GM21423 (cell line): Measurements from ENCODE around the gene PET100.

Source experiments
- ATAC-seq: cut with Tn5 transposase; IDR thresholded peaks from one replicate; pipeline ENCODE4 v1.9.1; 2021; ENCODE audit warnings: mild to moderate bottlenecking, moderate library complexity; ENCODE audit not compliant: unreplicated experiment

PET100 gene

DNA sequence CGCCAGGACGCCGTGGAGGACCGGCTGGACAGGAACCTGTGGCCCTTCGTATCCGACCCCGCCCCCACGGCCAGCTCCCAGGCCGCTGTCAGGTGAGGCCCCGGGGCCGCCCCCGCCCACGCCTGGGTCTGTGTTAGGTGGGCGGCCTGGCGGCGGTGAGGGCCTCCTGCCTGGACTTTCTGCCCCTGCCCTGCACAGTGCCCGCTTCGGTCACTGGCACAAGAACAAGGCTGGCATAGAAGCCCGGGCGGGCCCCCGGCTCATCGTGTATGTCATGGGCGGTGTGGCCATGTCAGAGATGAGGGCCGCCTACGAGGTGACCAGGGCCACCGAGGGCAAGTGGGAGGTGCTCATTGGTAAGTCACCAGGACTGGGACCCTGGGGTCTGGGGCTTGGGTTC, 17.6 kb downstream of the PET100 start:
- no peak for ATAC-seq

DNA sequence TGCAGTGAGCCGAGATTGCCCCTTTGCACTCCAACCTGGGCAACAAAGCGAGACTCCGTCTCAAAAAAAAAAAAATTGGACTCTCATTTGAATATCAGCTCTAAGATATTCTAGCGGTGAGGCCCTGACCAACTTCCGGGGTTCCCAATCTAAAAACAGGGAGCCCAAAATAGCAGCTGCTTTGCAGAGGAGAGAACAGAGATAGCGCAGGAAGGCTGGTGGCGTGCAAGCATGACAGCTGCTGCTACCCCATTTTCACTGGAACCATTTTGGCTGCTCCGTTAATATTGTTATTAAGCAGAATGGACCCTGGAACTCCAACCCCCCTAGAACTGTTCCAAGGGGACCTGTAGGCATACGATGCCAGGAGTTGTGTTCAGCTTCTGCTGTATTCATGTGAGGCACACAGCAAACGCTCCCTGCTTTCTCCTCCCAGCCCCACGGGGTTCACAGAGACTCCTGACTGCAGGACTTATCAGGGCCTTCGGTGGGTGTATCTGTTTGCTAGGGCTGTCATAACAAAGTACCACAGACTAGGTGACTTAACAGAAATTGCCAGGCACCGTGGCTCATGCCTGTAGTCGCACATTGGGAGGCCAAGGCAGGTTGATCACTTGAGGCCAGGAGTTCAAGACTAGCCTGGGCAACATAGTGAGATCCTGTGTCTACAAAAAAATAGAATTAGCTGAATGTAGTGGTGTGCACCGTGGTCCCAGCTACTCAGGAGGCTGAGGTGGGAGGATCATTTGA, 18.8 kb downstream of the PET100 start:
- ATAC-seq: no peak

DNA sequence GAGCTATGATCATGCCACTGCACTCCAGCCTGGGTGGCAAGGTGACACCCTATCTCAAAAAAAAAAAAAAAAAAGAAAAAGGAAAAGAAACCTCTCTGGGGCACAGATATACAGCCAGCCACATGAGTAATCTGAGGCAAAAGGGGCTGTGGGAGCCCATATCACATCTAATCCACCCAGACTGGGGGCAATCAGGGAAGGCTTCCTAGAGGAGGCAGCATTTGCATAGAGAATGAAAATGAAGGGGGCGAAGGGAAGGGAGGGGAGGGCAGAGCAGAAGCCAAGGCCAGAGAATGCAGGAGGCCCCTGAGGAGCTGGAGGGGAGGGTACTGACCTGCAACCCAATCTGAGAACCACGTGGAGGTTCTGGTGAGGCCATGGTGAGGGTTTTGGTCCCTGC, 20.6 kb downstream of the PET100 start:
- no peak for ATAC-seq

DNA sequence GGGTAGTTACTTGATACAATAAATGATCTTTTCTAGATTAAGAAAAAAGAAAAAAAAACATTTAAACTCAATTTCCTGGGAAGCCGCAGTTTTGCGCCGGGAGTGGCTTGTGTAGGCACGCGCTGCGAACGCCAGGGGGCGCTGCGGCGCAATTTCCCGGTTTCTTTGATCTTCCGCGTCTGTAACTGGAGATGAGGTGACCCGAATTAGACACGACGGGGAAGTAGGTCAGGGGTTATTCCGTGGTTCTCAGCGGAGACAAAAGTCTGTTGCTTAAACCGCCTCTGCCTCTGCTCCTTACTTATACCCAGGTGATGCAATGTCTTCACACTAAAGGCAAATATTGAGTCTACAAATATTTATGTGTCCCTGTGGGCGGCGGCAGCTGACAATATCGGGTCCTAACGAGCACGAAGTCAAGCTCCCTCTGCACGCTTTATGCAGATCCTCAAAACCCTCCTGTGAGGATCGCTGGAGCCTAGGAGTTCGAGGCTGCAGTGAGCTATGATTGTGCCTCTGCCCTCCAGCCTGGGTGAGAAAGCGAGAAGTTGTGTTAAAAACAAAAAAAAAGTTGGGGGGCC, 22.6 kb downstream of the PET100 start:
- no peak for ATAC-seq

DNA sequence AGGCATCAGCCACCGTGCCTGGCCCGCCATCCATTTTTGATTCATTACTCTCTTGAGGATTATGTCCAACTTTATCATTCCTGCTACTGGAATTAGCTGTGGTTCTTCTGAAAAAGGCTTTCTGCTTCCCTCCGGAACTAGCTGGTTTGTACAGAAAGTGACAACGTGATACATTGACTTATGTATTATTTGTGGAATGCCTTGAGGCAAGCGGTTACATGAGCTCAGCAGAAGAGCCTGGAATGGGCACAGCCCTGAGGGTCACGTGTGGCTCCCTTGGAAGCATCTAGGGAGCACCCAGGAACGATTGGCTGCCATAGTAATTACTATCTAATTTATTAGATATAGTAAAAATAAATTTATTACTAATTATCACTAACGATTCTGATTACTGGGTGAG, 24.8 kb downstream of the PET100 start:
- no peak for ATAC-seq

DNA sequence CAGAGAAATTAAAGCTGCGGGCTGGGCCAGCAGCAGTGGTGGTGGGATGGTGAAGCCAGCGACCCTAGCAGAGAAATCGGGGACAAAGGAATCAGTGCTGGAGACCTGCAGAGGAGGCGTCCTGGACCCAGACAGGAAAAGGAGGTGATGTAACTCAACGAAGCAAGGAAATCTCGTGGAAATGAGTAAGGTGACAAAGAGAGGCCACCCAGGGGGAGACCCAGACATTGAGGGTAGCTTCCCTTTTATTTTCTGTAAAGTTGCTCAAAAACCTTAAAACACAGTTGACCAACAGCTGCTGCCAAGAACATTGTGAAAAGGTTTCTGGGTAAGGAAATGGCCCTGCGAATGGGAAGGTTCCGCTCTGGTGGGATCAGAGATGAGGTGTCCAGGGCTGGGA, 26.0 kb downstream of the PET100 start:
- no peak for ATAC-seq

DNA sequence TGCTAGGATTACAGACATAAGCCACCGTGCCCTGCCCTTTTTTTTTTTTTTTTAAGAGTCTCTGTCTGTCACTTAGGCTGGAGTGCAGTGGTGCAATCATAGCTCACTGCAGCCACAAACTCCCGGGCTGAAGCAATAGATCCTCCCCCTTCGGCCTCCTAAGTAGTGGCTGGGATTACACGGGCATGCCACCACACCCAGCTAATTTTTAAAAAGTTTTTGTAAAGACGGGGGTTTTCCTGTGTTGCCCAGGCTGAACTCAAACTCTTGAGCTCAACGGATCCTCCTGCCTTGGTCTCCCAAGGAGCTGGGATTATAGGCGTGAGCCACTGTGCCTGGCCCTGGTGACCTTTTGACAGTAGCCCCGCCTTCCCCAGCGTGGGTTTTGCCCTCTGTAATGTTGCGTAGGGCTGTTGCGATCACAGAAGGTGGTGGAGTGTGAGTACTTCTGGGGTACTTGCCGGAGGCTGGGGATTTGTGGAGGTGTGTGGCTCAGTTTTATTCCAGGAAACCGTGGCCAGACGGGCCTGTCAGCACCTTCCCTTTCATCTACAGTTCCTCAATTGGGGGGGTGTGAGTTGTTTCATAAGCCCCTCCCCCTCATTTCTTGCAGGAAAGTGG, 27.6 kb downstream of the PET100 start:
- no peak for ATAC-seq

DNA sequence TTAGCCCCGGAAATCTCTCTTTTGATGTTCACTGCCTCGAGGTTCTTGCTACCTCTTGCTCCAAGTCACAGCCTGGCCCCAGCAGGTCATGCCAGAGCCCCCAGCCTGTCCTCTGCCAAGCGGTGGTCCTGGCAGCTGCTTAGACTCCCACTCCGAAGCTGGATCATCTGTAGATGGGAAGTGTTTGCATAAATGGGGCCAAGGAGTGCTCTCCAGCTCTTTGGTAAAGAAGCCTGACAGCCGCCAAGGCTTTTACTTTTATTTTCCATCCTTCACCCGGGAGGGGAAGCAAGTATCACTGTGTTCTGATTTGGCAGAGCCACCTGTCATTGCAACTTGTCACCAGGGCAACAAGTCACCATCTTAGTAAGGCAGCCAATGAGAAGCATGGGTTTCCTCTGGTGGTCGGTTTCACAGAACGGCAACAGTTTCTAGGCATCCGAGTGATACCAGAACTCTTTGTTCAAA, 28.7 kb downstream of the PET100 start:
- ATAC-seq: peak; percentile 68

DNA sequence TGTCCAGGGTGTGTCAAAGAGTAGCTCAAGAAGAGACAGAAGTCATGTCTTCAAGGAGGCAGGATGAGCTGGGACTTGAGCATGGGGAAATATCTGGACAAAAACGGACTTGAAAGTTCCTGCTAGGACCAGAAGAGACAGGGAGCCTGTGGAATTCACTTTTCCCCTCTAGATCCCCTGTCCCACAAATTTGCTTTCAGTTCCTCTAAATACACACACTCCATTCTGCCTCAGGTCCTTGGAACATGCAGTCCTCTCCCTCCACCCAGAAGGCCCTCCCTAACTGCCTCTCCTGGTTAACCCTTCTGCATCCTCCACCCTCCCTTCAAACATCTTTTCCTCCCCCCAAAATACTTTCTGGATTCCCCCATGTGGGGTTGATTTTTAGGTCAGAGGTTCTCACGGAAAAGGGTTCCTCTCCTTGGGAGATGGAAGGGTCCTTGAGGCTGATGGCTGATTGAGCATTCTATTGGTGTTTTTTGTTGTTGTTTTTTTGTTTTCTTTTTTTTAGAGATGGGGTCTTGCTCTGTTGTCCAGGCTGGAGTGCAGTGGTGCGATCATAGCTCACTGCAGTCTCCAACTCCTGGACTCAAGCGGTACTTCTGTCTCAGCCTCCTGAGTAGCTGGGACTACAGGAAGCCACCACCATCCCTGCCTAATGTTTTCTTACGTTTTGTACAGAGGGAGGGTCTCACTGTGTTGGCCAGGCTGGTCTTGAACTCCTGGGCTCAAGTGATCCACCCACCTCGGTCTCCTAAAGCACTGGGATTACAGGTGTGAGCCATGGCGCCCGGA, 32.3 kb downstream of the PET100 start:
- ATAC-seq: no peak

DNA sequence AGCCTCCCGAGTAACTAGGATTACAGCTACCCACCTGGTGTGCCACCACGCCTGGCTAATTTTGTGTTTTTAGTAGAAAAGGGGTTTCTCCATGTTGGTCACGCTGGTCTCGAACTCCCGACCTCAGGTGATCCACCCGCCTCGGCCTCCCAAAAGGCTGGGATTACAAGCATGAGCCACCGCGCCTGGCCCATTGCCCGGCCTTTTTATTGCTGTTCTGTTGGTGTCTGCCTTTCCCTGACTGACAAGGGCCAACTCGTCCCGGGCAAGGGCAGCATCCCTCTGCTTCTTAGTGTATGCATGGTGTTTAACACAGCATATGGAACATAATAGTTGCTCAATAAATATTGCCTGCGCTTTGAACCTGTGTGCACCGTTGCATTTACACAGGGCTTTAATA, 33.1 kb downstream of the PET100 start:
- no peak for ATAC-seq

DNA sequence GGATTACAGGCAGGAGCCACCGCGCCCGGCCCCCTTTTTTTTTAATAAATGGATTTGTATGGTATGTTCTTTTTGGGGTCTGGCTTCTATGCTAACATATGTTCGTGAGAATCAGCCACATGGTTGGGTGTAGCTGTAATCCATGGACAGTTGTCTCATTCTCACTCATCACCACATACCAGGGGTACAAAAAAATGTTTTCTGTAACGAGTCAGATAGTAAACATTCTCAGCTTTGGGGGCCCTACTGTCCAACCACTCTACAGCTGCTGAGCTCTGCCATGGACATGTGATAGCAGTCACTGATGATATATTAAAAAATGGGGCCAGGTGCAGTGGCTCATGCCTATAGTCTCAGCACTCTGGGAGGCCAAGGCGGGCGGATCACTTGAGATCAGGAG, 34.1 kb downstream of the PET100 start:
- no peak for ATAC-seq

DNA sequence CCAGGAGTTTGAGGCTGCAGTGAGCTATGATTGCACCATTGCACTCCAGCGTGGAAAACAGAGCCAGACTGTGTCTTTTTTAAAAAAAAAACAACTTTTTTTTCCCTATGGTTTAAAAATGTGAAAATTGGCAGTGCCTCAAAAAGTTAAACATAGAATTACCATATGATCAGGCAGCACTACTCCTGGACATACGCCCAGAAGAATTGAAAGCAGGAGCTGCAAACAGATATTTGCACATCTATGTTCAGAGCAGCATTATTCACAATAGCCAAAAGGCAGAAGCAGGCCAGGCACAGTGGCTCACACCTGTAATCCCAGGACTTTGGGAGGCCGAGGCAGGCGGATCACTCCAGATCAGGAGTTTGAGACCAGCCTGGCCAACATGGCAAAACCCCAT, 35.5 kb downstream of the PET100 start:
- no peak for ATAC-seq

DNA sequence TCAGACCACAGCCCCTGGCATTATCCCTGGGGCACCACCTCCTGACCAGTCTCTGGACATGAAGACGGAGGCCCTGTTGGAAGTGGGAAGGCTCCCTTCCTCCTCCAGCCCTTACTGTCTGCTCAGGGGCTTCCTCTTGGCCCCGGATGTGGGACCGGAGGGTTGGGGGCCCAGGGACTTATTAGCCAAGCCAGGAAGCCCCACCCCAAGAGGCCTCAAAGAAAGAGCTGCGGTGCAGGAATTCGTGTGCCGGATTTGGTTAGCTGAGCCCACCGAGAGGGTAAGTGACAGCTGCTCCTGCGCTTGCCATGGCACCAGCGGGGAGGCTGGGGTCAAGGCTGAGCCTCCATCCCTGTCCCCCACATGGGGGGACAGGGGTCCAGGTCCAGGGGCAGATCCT, 39.2 kb downstream of the PET100 start, which contains the start of gene RETN:
TSS of gene RETN (plus strand) at position 208 of the 400 bp plus-strand sequence. CDS start 278 bp downstream, outside the sequence.
- ATAC-seq: no peak

DNA sequence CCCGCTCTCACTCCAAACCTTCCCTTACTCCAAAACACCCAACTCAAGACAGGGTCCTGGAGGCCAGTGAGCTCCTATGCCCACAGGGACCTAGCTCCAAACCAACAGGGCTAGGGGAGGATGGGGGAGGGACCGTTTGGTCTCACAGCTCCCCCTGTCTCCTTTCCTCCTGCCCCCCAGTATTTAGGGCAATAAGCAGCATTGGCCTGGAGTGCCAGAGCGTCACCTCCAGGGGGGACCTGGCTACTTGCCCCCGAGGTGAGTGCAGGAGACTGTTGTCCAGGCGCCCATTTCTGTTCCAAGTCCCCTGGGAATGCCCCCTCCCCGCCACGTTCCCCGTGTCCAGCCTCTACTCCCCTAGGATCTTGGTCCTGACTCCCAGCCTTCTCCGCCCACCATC, 40.0 kb downstream of the PET100 start:
- ATAC-seq: no peak

DNA sequence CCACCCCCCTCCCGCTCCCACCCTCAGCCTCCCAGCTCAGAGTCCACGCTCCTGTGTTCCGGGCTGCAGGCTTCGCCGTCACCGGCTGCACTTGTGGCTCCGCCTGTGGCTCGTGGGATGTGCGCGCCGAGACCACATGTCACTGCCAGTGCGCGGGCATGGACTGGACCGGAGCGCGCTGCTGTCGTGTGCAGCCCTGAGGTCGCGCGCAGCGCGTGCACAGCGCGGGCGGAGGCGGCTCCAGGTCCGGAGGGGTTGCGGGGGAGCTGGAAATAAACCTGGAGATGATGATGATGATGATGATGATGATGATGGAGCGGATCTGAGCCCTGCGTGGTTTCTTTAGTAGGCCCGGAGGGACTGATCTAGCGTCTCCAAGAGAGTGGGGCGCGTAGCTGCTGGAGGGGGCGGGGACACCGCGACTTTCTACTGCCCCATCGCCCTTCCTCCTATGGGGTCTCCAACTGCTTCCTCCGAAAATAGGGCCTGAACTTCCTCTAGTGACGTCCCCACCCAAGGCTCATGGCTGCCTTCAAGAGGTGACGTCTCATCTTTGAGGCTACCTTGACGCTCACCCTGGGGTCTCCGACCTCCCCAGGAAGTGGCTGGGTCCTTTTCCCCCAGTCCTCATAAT, 40.7 kb downstream of the PET100 start:
- ATAC-seq: no peak

DNA sequence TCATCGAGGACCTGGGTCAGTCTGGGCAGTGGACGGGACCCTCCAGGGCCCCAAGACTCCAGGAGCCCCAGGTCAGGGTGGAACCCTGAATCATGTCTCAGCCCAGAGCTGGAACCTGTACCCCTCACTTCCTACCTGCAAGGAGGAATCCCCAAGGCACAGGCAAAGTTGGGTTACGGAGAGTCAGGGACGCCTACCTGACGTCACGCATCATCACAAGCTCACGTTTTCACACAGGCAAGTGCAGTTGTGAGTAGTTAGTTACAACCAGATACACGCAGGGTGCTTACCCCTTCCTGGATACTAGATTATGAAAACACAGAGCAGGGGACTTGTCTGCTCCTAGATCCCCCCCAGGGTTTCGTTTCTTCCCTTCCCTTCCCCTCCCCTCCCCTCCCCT, 41.2 kb downstream of the PET100 start:
- ATAC-seq: no peak

DNA sequence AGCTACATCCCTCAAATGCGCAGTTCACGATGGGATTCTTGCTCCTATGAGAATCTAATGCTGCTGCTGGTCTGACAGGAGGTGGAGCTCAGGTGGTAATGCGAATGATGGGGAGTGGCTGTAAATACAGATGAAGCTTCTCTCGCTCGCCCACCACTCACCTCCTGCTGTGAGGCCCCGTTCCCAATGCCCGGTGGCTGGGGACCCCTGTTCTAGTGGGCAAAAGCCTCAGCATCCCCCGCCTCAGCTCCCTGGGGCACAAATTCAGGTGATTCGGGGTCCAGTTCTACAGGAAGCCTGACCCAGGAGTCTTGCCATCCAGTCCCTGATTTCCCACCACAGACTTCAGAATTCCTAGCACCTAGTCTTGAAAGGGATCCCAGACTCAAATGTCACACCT, 42.9 kb downstream of the PET100 start:
- no peak for ATAC-seq

DNA sequence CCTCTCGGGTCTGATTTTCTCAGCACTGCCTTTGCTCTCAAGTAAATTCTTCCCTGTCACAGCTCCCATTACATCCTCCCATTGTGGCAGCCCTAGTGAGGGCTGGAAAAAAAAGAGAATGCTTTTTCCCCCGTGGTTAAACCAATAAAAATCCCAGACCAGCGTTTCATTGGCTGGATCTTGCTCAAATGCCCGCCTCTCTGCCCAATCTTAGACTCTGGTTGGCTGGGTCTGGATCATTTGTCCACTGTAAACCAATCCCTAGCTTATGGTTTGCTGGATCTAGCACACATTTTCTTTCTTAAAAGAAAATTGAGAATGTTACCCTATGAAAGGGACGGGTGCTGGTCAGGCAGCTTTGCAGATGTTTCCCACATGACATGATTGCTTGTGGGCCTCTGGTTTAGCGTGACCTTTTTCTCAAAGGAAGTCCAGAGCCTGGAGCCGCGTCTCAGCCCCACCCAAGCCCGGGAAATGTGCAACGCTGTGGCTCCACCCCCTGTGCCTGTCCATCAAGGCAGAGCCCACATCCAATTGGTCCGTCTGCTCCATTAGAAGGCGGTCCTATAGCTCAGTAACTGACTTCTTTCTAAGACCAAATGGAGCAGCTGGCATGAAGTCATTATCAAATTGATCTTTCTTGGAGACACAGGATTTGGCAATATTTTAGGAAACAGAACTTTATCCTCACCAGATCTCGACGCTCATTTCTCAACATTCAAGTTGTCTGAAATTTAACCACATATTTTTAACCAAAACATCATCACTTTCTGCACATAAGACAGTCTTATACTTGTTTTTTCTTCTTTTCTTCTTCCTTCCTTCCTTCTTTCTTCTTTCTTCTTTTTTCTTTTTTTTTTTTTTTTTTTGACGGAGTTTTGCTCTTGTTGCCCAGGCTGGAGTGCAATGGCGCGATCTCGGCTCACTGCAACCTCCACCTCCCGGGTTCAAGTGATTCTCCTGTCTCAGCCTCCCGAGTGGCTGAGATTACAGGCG, 44.7 kb downstream of the PET100 start:
- no peak for ATAC-seq

DNA sequence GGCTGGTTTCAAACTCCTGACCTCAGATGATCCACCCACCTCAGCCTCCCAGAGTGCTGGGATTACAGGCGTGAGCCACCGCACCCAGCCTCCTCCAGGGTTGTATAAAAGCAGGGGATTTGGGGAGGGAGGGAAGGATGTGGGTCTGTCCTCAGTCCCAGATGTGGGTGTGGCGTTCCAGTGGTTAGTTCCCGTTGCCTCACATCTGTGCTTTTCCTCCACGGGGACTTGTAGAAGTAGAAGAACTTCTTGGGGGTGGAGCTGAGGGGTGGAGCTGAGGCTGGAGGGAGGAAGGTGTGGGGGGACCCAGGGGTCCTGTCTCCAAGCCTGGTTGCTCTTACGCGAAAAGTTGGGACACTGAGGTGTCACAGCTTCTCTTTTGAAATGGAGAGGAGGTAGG, 46.8 kb downstream of the PET100 start:
- no peak for ATAC-seq

DNA sequence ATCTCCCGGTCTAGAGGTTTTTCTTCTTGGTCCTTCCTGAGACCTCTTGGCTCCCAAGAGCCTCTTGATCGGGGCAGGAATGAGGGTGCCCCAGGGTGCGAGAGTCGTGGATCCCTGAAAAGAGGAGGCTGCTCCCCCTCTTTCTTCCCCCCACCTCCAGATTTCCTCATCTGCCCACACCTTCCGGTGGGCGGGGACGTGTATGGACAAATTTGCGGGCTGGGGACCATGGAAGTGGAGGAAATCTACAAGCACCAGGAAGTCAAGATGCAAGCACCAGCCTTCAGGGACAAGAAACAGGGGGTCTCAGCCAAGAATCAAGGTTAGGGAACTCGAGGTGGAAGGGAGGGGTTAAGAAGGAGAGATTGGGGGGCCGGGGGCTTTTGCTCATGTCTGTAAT, 47.3 kb downstream of the PET100 start, which contains the start of gene MCEMP1:
TSS of gene MCEMP1 (plus strand) at position 237 of the 400 bp plus-strand sequence. CDS start at position 268, 31 bp downstream.
- ATAC-seq: no peak
